PFSK-1 (cell line): ENCODE data around the gene KRTAP4-12.

ENCODE experiments used
- REST ChIP-seq, 2 experiments: IDR thresholded peaks; 2 replicates each; pipeline versions ENCODE4 v1.6.1 to v1.8.0; 2011 to 2012; ENCODE audit warnings: low read depth in 2 of 2, low read length in 2 of 2, control low read depth in 1 of 2, inconsistent platforms in 1 of 2, mild to moderate bottlenecking in 1 of 2, moderate library complexity in 1 of 2; ENCODE audit not compliant: insufficient read depth in 1 of 2
- TAF1 ChIP-seq: IDR thresholded peaks from 2 replicates; pipeline ENCODE4 v1.6.1; 2012; ENCODE audit warnings: low read length, control low read depth, borderline replicate concordance; ENCODE audit not compliant: insufficient read depth

GRCh38 chr17:41118721-41119120 lies 5.3 kb downstream of the KRTAP4-12 start:
- no peak for TF ChIP-seq TAF1
- TF ChIP-seq REST (IDR thresholded peaks at IDR 0.05; ENCODE audit: insufficient read depth in 1 of 2, low read depth in 2 of 2, low read length in 2 of 2): no peak
